Mesothelial cell of epicardium (in vitro differentiated cells): Measurements from ENCODE around the gene SLC22A23. TPM values are rescaled to one million over a fixed set of nuclear protein-coding genes. Genes with fewer than 3 reads are reported as not detected.
A peak's percentile ranks its signal among the peaks of the same experiment; 100 is the strongest.

ENCODE experiments used
- DNase-seq, 2 experiments: peaks; one replicate each; pipeline ENCODE4 v3.0.0; 2021; ENCODE audit warnings: low spot score in 2 of 2; ENCODE audit not compliant: unreplicated experiment in 2 of 2
- H3K27ac Mint-ChIP-seq: 2 replicates; pipeline ENCODE4 v1.8.0; 2021; ENCODE audit warnings: mixed read lengths
- H3K27me3 Mint-ChIP-seq: 2 replicates; pipeline ENCODE4 v1.8.0; 2021; ENCODE audit warnings: low read depth, mixed read lengths
- H3K36me3 Mint-ChIP-seq: 2 replicates; pipeline ENCODE4 v1.8.0; 2021; ENCODE audit warnings: mixed read lengths
- H3K4me1 Mint-ChIP-seq: 2 replicates; pipeline ENCODE4 v1.8.0; 2021; ENCODE audit warnings: mixed read lengths
- H3K4me3 Mint-ChIP-seq: 2 replicates; pipeline ENCODE4 v1.8.0; 2021; ENCODE audit warnings: mild to moderate bottlenecking, moderate library complexity, mixed read lengths
- H3K9me3 Mint-ChIP-seq: 2 replicates; pipeline ENCODE4 v1.8.0; 2021; ENCODE audit warnings: mixed read lengths
- CTCF ChIP-seq: fragments of 200-600 bp; sonication (generic); IDR thresholded peaks from one replicate; pipeline ENCODE4 v1.5.0; 2021; ENCODE audit warnings: antibody characterized with exemption; ENCODE audit not compliant: unreplicated experiment
- total RNA-seq: library from RNA; stranded (reverse); gene quantifications from 3 replicates; pipeline ENCODE4 v1.2.1, GENCODE V29; 2021

The SLC22A23 gene
- total RNA-seq, 1 donor from 2014 or later = 25.0 TPM

GRCh38 chr6:3287976-3288707 lies 168.7 kb downstream of the SLC22A23 start:
- H3K27me3 Mint-ChIP-seq = no peaks in the 10 kb centered on the region
- DNase-seq = no peak
- H3K36me3 Mint-ChIP-seq = peaks cover 14% of the 10 kb centered on the region
- no peak overlapping the region for H3K4me3 Mint-ChIP-seq
- H3K4me1 Mint-ChIP-seq = peaks cover 4% of the 10 kb centered on the region
- no peak overlapping the region for H3K27ac Mint-ChIP-seq
- no peaks in the 10 kb centered on the region for H3K9me3 Mint-ChIP-seq
- TF ChIP-seq CTCF = no peak

GRCh38 chr6:3287308-3287707 lies 169.5 kb downstream of the SLC22A23 start:
- H3K27ac Mint-ChIP-seq = no peak overlapping the region
- H3K27me3 Mint-ChIP-seq = no peaks in the 10 kb centered on the region
- H3K36me3 Mint-ChIP-seq = peaks cover 14% of the 10 kb centered on the region
- peaks cover 4% of the 10 kb centered on the region for H3K4me1 Mint-ChIP-seq
- H3K9me3 Mint-ChIP-seq = no peaks in the 10 kb centered on the region
- H3K4me3 Mint-ChIP-seq = no peak overlapping the region
- no peak for DNase-seq
- no peak for TF ChIP-seq CTCF

- Mint-ChIP-seq H3K27ac (no peak overlapping the region), H3K4me1 (peaks cover 9% of the 10 kb centered on the region), H3K4me3 (no peak overlapping the region), H3K27me3 (no peaks in the 10 kb centered on the region), H3K36me3 (peaks cover 14% of the 10 kb centered on the region), H3K9me3 (no peaks in the 10 kb centered on the region)
- DNase-seq = no peak
- no peak for TF ChIP-seq CTCF
These were observed 170.1 kb downstream of the SLC22A23 start for GRCh38 chr6:3286641-3287171.

GRCh38 chr6:3285732-3286131 lies 171.1 kb downstream of the SLC22A23 start:
- TF ChIP-seq CTCF = no peak
- Mint-ChIP-seq H3K27ac (peak overlapping the region; percentile 36), H3K4me3 (no peak overlapping the region), H3K9me3 (no peaks in the 10 kb centered on the region), H3K4me1 (peaks cover 17% of the 10 kb centered on the region), H3K27me3 (no peaks in the 10 kb centered on the region), H3K36me3 (peaks cover 14% of the 10 kb centered on the region)
- no peak for DNase-seq

GRCh38 chr6:3285049-3285639 lies 171.7 kb downstream of the SLC22A23 start:
- no peaks in the 10 kb centered on the region for H3K9me3 Mint-ChIP-seq
- TF ChIP-seq CTCF = no peak
- H3K27me3 Mint-ChIP-seq = no peaks in the 10 kb centered on the region
- peaks cover 14% of the 10 kb centered on the region for H3K36me3 Mint-ChIP-seq
- H3K4me3 Mint-ChIP-seq = no peak overlapping the region
- peaks cover 17% of the 10 kb centered on the region for H3K4me1 Mint-ChIP-seq
- no peak overlapping the region for H3K27ac Mint-ChIP-seq
- no peak for DNase-seq
